GM10248 (cell line): ENCODE results near the gene PTPN11.
A peak's percentile ranks its signal among the peaks of the same experiment; 100 is the strongest.

Experiments
- CTCF ChIA-PET: fragments of 300-600 bp; sonication (Branson Sonifier 250); formaldehyde crosslinking; extraction: SDS; loops from one replicate; lab custom pipeline; 2021; ENCODE audit warnings: antibody characterized with exemption; lab: Yijun Ruan, JAX
- POLR2A ChIA-PET: fragments of 350-650 bp; sonication (Branson Sonifier 250); formaldehyde crosslinking; extraction: SDS; loops from one replicate; lab custom pipeline; 2020; ENCODE audit warnings: antibody characterized with exemption; lab: Yijun Ruan, JAX
- DNase-seq: peaks from one replicate; pipeline ENCODE4 v3.0.0; 2012; ENCODE audit errors: extremely low spot score
- TF ChIP-seq, protein P1 (sequence below): IDR thresholded peaks from 2 replicates; pipeline ENCODE4 v1.5.1; 2012; ENCODE audit warnings: mild to moderate bottlenecking, low read depth; ENCODE audit errors: extremely low read depth, missing control alignments, control extremely low read depth

The PTPN11 gene

GRCh38 chr12:112418608-112419296 lies at the start of gene PTPN11:
Gene PTPN11 (plus strand): TSS chr12:112418947. CDS start chr12:112419112, 165 bp downstream.
- POLR2A ChIA-PET: no interaction called here

GRCh38 chr12:112370199-112370598 lies 48.5 kb upstream of the PTPN11 start:
- CTCF ChIA-PET: interaction anchor here (3.1 kb wide), 1 partner anchor 13 kb away, joined by 11 read pairs; no protein-coding TSS in a partner anchor
- POLR2A ChIA-PET: no interaction called here
- TF ChIP-seq, protein P1, sequence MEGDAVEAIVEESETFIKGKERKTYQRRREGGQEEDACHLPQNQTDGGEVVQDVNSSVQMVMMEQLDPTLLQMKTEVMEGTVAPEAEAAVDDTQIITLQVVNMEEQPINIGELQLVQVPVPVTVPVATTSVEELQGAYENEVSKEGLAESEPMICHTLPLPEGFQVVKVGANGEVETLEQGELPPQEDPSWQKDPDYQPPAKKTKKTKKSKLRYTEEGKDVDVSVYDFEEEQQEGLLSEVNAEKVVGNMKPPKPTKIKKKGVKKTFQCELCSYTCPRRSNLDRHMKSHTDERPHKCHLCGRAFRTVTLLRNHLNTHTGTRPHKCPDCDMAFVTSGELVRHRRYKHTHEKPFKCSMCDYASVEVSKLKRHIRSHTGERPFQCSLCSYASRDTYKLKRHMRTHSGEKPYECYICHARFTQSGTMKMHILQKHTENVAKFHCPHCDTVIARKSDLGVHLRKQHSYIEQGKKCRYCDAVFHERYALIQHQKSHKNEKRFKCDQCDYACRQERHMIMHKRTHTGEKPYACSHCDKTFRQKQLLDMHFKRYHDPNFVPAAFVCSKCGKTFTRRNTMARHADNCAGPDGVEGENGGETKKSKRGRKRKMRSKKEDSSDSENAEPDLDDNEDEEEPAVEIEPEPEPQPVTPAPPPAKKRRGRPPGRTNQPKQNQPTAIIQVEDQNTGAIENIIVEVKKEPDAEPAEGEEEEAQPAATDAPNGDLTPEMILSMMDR: no peak
- DNase-seq: no peak

More at GRCh38 chr12:112418608-112419296, at the start of gene PTPN11:
- peak; percentile 90 for DNase-seq
- CTCF ChIA-PET: interaction anchor here (0.8 kb wide), 1 partner anchor 9 kb away, joined by 3 read pairs; no protein-coding TSS in a partner anchor
- TF ChIP-seq, protein P1: peak; percentile 33

- POLR2A ChIA-PET: no interaction called here
- DNase-seq: no peak
- CTCF ChIA-PET: interaction anchor here (1.2 to 3.1 kb wide), 5 partner anchors 14 to 83 kb away, joined by 3 to 11 read pairs (median 3); no protein-coding TSS in a partner anchor
- TF ChIP-seq, protein P1: no peak
These were observed 47.8 kb upstream of the PTPN11 start for GRCh38 chr12:112370868-112371510.

GRCh38 chr12:112374166-112374740 lies 44.5 kb upstream of the PTPN11 start:
- ChIA-PET POLR2A (no interaction called here), CTCF (interaction anchor here (0.8 to 2.4 kb wide), 2 partner anchors 9 to 13 kb away, joined by 4 to 11 read pairs; no protein-coding TSS in a partner anchor)
- TF ChIP-seq, protein P1: no peak
- DNase-seq: no peak

- TF ChIP-seq, protein P1: no peak
- DNase-seq: no peak
- CTCF ChIA-PET: interaction anchor here (2.4 kb wide), 1 partner anchor 12 kb away, joined by 11 read pairs; no protein-coding TSS in a partner anchor
- POLR2A ChIA-PET: no interaction called here
These were observed 43.6 kb upstream of the PTPN11 start for GRCh38 chr12:112375105-112375504.
